Upper lobe of right lung (tissue), 1 donor: ENCODE data around the gene FAAP100. TPM values are rescaled to one million over a fixed set of nuclear protein-coding genes. Genes with fewer than 3 reads are reported as not detected.

Experiments used
- ATAC-seq: fragments of 200-7000 bp; cut with Tn5 transposase; one replicate; pipeline ENCODE4 v1.9.1; 2020; ENCODE audit warnings: mild to moderate bottlenecking, moderate library complexity
- DNase-seq: peaks from one replicate; pipeline ENCODE4 v3.0.0-alpha.2; 2020
- H3K27ac ChIP-seq: fragments of 200-600 bp; one replicate; pipeline ENCODE4 v1.8.0; 2022
- H3K27me3 ChIP-seq: fragments of 200-600 bp; one replicate; pipeline ENCODE4 v1.8.0; 2022; ENCODE audit warnings: mild to moderate bottlenecking
- H3K36me3 ChIP-seq: fragments of 200-600 bp; one replicate; pipeline ENCODE4 v1.8.0; 2022
- H3K4me1 ChIP-seq: fragments of 200-600 bp; one replicate; pipeline ENCODE4 v1.8.0; 2022
- H3K4me3 ChIP-seq: fragments of 200-600 bp; one replicate; pipeline ENCODE4 v1.8.0; 2022; ENCODE audit warnings: mild to moderate bottlenecking
- H3K9me3 ChIP-seq: fragments of 200-600 bp; one replicate; pipeline ENCODE4 v1.8.0; 2022
- intact Hi-C: fragments of 100-400 bp; cut with DNase I; formaldehyde crosslinking; loops from one replicate; pipeline ENCODE4 v1.11.0; 2022
- total RNA-seq: library from RNA; stranded (reverse); fragmentation: NEBNext Ultra II Directional; extraction: Animal tissue kit (Norgen Biotek cat#: 25700); gene quantifications from one replicate; pipeline ENCODE4 v1.2.1, GENCODE V29; 2021
- TF ChIP-seq, protein P1 (sequence below): fragments of 200-600 bp; IDR thresholded peaks from one replicate; pipeline ENCODE4 v1.8.0; 2022; ENCODE audit warnings: antibody characterized with exemption
- donor health status: DM: no; HTN: yes; CAD: no; lungs with severe emphysema.

FAAP100 gene
- total RNA-seq, 1 donor from 2014 or later, result 27.3 TPM

DNA sequence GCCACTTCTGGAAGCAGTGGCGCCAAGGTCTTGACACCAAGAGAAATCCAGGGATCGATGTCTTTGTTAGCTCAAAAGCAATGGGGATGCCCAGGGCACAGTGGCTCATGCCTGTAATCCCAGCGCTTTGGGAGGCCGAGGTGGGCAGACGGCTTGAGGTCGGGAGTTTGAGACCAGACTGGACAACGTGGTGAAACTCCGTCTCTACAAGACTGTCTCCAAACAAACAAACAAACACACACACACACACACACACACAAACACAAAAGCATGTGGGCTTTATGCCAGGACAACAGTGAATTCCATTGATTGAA, 22.4 kb upstream of the FAAP100 start:
- DNase-seq, result no peak
- no peak overlapping the region for H3K27ac ChIP-seq
- H3K27me3 ChIP-seq, result no peaks in the 10 kb centered on the region
- intact Hi-C loops, result no loop called here
- peaks cover 70% of the 10 kb centered on the region for H3K36me3 ChIP-seq
- H3K4me3 ChIP-seq, result no peak overlapping the region
- no peak for ATAC-seq
- H3K4me1 ChIP-seq, result no peaks in the 10 kb centered on the region
- TF ChIP-seq, protein P1, sequence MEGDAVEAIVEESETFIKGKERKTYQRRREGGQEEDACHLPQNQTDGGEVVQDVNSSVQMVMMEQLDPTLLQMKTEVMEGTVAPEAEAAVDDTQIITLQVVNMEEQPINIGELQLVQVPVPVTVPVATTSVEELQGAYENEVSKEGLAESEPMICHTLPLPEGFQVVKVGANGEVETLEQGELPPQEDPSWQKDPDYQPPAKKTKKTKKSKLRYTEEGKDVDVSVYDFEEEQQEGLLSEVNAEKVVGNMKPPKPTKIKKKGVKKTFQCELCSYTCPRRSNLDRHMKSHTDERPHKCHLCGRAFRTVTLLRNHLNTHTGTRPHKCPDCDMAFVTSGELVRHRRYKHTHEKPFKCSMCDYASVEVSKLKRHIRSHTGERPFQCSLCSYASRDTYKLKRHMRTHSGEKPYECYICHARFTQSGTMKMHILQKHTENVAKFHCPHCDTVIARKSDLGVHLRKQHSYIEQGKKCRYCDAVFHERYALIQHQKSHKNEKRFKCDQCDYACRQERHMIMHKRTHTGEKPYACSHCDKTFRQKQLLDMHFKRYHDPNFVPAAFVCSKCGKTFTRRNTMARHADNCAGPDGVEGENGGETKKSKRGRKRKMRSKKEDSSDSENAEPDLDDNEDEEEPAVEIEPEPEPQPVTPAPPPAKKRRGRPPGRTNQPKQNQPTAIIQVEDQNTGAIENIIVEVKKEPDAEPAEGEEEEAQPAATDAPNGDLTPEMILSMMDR, result no peak
- no peaks in the 10 kb centered on the region for H3K9me3 ChIP-seq

DNA sequence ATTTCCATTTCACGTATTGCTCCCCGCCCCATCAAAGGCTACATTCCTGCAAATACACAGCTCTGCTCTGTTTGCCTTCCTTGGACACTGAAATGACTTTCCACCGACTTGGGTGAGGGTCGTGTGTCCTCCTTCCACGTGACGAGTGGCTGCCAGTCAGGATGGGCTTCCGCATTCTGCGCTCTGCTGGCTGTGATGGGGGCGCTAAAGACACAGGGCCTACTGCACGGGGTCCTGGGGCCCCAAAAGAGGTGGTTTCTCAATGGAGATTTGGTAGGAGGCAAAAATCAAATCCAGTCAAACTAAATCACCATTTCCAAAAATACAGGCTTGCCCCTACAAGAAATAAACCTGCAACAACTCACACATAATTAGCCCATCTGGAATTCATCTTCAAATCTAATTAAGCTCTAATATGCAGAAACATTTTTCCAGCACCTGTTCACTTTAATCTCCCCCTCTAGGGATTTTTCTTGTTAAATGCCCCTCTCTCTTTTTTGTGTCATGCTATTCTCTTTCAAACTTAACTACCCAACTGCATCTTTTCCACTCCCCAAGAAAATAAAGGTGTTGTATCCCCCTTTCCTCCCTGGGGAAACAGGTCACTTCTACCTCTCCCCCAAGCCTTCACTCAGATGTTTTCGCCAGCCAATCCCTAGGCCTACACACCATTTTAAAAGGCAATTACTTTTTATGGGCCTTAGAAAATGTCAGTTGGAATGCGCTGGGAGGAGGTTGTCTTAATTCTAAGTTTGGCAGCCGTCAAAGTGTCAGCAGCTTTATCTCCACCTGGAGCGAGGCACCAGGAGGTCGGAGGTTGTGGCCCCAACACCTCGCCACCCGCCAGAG, 21.9 kb upstream of the FAAP100 start:
- DNase-seq (no peak), ATAC-seq (no peak)
- Histone ChIP-seq H3K27ac (no peak overlapping the region), H3K4me1 (no peaks in the 10 kb centered on the region), H3K9me3 (no peaks in the 10 kb centered on the region), H3K27me3 (no peaks in the 10 kb centered on the region), H3K4me3 (no peak overlapping the region), H3K36me3 (peaks cover 72% of the 10 kb centered on the region)
- intact Hi-C loops, result no loop called here
- TF ChIP-seq, protein P1, result no peak

DNA sequence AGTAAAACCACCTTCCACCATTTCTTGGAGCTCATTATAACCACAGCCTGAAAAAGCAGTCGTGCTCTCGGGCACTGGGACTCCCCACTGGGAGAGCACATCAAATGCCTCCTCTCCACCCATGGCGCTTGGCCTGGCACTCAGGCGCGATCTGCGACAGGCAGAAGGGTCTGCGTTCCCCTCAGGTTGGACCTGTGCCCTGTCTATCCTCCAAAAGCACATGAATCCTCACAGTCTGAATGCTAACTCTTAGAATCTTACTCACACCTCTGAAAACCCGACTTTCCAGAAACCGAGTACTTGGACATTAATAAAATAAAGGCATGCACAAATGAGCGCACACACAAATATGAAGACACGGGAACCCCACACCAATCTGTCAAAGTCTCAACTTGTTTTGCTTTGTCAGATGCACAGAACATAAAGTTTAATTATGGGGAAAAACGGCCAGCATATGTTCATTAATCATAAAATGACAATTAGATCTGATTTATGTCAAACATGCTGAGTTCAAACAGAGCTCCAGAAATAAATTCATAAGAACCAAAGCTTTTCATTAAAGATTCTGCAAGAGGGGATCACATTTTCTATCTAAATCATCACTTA, 20.5 kb upstream of the FAAP100 start:
- no peak for DNase-seq
- Histone ChIP-seq H3K27ac (no peak overlapping the region), H3K9me3 (no peaks in the 10 kb centered on the region), H3K4me1 (peaks cover under 1% of the 10 kb centered on the region), H3K27me3 (no peaks in the 10 kb centered on the region), H3K36me3 (peaks cover 76% of the 10 kb centered on the region), H3K4me3 (no peak overlapping the region)
- TF ChIP-seq, protein P1, result no peak
- intact Hi-C loops, result no loop called here
- ATAC-seq, result no peak

DNA sequence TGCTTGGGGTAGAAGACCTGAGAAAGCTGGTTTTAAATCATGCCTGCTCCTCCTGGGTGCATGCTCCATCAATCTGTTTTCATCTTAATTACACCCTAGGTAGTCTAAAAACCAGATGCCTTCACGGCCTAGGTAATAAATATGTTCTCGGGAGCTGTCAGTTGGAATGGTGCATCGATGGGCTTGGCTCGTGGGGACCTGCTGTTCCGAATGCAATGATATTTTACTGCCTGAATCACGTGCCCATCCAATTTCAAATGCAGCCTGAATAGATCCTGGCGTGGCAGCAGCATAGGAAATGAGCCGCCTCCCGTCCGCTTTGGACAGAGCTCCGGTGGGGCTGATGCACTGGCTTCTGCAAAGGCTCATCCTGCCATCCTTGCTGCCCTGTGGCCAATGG, 18.8 kb upstream of the FAAP100 start:
- DNase-seq, result no peak
- TF ChIP-seq, protein P1, result no peak
- H3K4me3 ChIP-seq, result no peak overlapping the region
- no peak overlapping the region for H3K27ac ChIP-seq
- H3K4me1 ChIP-seq, result peaks cover 16% of the 10 kb centered on the region
- no peak for ATAC-seq
- no peaks in the 10 kb centered on the region for H3K27me3 ChIP-seq
- H3K36me3 ChIP-seq, result peaks cover 91% of the 10 kb centered on the region
- intact Hi-C loops, result no loop called here
- no peaks in the 10 kb centered on the region for H3K9me3 ChIP-seq

DNA sequence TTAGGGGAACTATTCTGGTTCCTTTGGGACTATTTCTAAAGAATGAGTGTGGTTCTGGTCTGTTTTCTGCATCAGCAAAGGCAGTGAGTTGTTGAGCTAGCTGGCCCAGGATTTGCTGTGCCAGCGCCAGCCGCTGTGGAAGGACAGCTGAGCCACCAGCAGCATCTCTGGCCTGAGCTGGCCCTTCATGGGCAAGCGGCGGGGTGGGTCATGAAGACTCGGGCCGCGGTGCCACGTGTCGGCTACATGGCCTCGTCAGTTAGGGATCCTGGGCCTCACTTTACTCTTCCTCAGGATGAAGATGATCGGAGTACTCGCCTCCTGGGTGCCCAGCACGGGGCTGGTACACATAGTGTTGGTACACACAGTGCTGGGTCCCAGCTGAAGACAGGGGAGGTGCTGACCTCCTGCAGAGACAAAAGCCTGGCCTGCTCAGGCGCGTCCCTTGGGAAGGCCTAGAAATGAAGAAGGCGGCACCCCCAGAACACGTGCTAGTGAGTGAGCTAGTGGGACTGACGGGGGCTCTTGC, 17.9 kb upstream of the FAAP100 start:
- no peaks in the 10 kb centered on the region for H3K27me3 ChIP-seq
- peaks cover 94% of the 10 kb centered on the region for H3K36me3 ChIP-seq
- intact Hi-C loops, result no loop called here

More for the DNA sequence above, 17.9 kb upstream of the FAAP100 start:
- DNase-seq (no peak), ATAC-seq (no peak)
- Histone ChIP-seq H3K4me1 (peaks cover 20% of the 10 kb centered on the region), H3K9me3 (no peaks in the 10 kb centered on the region), H3K4me3 (no peak overlapping the region), H3K27ac (no peak overlapping the region)
- TF ChIP-seq, protein P1, result no peak
